Peyer's patch (tissue), 4 donors: ENCODE data around the gene ST6GAL2.

Source experiments
- POLR2A ChIP-seq, 2 donors: fragments of 450-650 bp; IDR thresholded peaks; one replicate each; pipeline ENCODE4 v1.5.1; 2017; ENCODE audit warnings: antibody characterized with exemption in 2 of 2, mild to moderate bottlenecking in 2 of 2, moderate library complexity in 2 of 2
- TF ChIP-seq, protein P1 (sequence below), 6 experiments: fragments of 450-650 bp in 4 of 6; fragments of 200-600 bp in 2 of 6; sonication (generic) in 1 of 6; IDR thresholded peaks; one replicate each; pipeline ENCODE4 v1.5.1; 2017 to 2019; ENCODE audit warnings: antibody characterized with exemption in 6 of 6, mild to moderate bottlenecking in 3 of 6, moderate library complexity in 1 of 6

- no peak for TF ChIP-seq POLR2A (IDR thresholded peaks at IDR 0.05)
- TF ChIP-seq, protein P1, sequence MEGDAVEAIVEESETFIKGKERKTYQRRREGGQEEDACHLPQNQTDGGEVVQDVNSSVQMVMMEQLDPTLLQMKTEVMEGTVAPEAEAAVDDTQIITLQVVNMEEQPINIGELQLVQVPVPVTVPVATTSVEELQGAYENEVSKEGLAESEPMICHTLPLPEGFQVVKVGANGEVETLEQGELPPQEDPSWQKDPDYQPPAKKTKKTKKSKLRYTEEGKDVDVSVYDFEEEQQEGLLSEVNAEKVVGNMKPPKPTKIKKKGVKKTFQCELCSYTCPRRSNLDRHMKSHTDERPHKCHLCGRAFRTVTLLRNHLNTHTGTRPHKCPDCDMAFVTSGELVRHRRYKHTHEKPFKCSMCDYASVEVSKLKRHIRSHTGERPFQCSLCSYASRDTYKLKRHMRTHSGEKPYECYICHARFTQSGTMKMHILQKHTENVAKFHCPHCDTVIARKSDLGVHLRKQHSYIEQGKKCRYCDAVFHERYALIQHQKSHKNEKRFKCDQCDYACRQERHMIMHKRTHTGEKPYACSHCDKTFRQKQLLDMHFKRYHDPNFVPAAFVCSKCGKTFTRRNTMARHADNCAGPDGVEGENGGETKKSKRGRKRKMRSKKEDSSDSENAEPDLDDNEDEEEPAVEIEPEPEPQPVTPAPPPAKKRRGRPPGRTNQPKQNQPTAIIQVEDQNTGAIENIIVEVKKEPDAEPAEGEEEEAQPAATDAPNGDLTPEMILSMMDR (IDR thresholded peaks at IDR 0.05): no peak
Observed at GRCh38 chr2:106885329-106885728, 638 bp downstream of the ST6GAL2 start.
